ENCODE measurements around the gene GOLM1.
"Not testable (repeated sequence)": the region's sequence is repeated elsewhere in the genome, so short reads cannot be mapped to it uniquely, and the experiment has no call there.

Gene GOLM1, protein sequence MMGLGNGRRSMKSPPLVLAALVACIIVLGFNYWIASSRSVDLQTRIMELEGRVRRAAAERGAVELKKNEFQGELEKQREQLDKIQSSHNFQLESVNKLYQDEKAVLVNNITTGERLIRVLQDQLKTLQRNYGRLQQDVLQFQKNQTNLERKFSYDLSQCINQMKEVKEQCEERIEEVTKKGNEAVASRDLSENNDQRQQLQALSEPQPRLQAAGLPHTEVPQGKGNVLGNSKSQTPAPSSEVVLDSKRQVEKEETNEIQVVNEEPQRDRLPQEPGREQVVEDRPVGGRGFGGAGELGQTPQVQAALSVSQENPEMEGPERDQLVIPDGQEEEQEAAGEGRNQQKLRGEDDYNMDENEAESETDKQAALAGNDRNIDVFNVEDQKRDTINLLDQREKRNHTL

DNA sequence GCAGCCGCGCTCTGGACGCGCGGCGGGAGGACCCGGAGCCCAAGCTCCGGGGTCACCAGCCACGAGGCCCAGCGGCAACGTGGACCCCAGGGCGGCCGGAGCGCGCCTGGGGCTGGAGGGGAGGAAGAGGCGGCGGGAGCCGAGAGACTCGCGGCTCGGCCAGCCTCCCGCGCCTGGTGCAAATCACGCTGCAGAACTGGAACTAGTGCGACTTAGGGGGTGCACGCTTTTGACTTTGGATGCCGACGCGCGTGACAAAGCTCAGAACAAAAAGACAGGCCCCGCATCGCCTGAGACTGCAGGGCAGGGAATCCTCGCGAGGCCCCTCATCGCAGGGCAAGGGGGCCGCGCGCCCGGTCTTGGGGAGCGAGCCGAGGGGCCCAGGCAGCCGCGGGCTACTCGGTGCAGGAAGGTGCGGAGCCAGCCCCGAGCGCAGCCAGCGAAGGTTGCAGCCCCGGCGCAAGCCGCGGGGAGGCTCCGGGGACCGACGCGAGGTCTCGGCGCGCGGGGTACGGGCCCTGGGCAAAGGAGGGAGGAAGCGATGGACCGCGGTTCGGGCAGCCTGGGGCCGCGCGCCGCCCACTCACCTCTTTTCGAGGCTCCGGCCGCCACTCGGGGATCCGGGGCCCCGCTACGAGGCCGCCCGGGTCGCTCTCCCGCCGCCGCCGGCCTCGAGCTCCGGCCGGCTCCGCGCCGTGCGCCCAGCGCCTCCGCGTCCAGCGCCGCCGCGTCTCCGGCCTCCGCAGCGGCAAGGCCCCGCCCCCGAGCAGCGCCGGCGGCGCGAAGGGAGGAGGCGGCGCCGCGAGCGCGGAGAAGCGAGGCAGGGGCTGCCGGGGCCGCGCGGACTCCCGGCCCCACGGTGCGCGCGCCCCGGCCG is at the start of gene GOLM1:
Gene GOLM1 (minus strand): TSS at position 735 of the 877 bp plus-strand sequence. CDS start 20,238 bp downstream, outside the sequence.
- peak; percentile 23 for DNase-seq

DNA sequence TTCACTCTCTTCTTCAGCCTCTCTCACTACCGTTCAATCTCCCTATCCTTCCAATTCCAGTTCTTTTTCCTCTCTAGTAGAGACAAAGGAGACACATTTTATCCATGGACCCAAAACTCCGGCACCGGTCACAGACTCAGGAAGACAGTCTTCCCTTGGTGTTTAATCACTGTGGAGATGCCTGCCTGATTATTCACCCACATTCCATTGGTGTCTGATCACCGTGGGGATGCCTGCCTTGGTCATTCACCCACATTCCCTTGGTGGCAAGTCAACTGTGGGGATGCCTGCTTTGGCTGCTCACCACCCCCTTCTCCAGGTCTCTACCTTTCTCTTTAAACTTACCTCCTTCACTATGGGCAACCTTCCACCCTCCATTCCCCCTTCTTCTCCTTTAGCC is 47.3 kb upstream of the GOLM1 start:
- DNase-seq = not testable (repeated sequence)

DNA sequence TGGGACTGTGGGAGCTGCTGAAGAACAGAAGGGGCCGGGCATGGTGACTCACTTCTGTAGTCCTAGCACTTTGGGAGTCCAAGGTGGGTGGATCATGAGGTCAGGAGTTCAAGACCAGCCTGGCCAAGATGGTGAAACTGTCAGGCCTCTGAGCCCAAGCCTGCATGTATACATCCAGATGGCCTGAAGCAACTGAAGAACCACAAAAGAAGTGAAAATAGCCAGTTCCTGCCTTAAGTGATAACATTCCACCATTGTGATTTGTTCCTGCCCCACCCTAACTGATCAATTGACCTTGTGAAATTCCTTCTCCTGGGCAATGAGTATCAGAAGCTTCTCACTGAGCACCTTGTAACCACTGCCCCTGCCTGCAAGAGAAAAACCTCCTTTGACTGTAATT is 46.6 kb upstream of the GOLM1 start:
- DNase-seq = not testable (repeated sequence)

DNA sequence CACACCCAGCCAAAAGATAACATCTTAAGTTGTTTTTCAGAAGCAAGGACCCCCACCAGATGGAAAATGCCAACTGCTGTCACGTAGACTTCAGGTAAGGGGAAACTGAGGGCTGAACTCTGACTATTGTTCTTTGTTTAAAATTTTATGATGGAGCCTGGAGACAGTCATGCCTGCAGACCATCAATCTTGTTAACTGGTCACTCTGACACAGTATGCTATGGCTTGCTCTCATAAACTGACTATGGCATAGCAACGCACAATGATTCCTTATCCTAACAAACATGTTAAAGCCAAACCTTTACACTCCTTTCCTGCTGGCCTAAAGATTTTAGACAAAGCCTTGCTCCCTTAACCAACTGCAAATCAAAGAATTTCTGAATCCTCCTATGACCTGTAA is 43.6 kb upstream of the GOLM1 start:
- no peak for DNase-seq

DNA sequence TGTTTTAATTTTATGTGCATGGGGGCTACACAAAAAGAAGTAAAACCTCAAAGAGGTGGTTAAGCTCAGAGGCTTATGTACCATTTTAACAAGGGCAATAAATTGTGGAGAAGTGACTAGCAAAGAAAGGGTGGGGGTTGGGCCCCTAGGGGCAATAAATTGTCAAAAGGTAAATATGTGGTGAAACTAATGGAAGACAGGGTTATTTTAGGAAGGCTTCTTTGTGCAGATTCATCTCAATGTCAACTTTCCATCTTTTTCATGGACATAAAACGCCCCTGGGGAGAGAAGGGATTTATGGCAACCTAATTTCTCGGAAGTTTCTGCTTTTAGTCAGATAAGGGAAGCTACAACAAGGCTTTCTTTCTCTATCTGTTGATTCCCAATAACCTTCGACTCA is 42.5 kb upstream of the GOLM1 start:
- DNase-seq = no peak

DNA sequence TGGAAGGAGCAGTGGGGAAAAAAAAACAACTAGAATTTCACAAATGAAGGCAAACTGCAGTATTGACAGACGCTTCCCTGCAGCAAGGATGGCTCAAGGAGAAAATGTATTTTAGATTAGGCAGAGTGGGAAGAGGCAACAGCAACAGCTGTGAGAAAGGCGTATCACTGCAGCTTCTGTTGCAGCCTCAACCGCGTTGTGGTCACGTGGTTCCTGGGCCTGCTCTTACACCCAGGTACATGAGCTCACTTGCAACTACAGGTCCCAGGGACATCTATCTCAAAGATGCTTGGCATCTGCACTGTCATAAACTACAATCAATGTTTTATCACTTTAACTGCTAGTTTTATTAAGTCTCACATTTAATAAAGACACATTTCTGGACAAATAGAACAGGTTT is 36.0 kb upstream of the GOLM1 start:
- no peak for DNase-seq

DNA sequence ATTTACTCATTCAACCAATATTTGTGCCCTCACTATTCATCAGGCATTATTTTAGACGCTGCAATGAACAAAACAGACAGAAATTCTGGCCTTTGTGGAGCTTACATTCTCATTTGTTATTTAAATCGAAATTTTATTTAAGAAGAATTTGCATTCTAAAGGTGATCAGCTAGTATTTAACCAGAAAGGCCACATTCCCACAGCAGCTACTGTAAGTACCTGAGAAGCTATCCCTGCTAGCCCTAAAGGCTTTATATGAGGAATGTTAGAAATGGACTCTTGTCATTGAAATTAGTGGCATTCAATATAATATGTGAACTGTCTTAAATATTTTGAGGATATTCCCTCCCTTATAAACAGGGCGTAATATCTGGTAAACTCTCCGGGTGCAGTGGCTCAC is 35.0 kb upstream of the GOLM1 start:
- no peak for DNase-seq

DNA sequence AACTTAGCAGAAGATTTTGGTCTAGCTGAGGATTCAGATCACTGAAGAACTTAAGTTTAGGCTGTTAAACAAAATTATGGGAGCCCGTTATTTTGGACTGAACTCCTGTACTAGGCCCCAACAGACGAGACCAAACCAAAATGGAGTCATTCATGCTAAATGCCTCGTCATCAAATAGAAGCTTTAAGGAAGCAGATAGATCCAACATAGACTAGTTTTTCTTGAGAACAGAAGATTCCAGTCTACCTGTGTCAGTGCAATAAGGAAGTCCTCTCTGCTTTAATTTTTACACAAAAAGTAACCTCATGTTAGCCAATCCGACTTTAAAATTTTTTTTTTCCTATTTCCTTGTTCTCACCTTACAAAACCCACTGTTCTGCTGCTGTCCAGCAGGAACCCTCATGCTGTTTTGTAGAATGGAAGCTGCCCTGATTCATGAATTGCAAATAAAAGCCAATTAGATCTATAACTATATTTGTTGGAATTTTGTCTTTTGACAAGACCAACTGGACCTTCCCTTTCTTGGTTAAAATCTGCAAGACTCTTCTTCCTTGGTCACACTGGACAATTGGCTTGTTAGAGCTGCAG is 29.0 kb upstream of the GOLM1 start:
- no peak for DNase-seq

DNA sequence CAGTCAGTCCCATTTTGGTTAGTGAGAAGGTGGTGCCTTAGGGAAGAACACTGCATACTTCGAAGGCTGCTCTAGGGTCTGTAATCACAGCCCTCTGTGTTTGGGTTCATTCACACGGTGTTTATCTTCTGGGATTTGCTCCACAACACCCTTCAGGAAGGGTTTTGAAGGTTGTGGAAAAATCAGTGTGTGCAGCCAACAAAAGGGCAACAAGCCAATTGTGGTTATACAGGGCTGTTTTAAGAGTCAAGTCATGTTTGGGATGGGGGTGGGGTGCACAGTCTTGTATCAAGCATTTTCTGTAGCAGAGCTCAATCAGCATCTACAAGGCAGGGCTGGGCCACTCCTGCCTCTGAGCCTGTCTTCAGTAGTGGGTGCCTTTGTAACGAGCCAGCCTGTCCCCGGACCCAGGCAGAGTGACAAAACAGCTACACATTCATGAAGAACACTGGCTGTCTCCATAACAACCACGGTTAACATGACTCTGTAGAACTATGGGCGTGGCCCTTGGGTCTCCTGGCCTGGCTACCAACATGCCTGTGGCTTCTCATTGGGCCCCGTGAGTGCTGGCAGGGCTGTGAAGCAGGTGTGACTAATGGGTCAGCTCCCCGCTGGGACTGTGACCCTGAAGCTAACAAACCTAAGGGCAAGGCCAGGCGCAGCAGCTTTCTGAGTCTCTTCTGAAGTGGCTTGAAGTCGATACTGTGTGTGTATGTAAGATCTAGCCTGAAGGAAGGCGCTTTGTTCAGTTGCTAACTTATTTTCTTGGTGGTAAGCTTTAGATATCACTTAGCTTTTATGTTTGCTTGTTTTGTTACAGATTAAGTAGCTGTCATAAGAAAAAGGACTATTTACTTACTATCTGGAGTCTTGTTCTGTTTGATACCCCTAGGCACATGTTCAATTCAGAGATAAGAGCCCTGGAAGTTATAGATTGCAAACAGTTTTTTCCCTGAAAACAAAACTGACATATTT is 27.9 kb upstream of the GOLM1 start:
- no peak for DNase-seq

DNA sequence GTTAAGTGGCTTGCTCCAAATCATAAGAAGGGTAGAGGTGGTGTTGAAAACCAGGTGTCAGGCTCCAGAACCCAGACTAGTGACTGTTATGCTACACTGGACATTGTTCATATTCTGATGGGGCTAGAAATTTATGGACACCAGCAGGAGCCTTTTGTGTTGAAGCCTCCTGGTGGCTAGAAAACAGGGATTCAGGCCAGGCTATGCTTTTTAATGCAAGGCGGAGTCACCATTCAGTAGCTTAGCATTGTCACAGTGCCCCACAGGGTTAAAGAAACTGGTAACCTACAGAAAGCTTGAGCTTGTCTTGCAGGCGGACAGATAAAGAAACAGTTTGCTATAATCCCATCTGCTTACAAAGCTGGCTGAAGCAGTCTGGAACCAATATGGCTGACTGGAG is 23.0 kb upstream of the GOLM1 start:
- no peak for DNase-seq

DNA sequence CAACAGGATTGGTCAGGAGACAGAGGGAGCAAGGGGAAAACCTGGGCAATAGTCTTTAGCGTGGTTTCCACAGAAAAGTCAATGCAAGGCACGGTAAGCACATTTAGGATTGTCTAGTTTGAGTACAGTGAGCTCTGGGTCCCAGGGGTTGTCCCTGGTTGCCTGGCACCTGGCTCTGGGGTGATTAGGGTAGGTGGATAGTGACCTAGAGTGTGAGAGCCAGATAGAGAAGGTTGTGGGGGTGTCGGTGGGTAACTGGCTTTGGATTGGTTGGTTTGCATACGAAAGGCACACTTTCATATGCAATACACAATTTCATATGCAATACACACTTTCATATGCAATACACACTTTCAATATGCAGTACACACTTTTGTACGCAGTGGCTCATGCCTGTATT is 20.1 kb upstream of the GOLM1 start:
- no peak for DNase-seq

DNA sequence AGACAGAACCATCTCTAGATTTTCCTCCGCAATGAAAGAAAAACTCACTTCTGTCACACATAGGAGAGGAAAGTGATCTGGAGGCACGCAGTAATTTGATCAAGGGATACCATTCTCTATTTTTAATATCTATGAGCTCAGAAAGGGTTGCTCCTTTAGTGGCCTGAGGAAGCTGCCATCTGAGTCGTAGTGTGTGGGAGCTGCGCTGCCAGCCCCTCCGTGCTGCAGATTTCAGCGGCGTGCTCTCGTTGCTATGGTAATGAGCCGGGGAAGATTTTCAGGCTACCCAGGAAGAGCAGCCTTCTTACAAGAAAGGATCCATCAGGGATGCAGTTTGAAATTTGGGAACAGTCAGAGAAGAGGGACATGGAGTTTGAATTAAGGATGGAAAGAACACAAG is 17.1 kb upstream of the GOLM1 start:
- DNase-seq = no peak

DNA sequence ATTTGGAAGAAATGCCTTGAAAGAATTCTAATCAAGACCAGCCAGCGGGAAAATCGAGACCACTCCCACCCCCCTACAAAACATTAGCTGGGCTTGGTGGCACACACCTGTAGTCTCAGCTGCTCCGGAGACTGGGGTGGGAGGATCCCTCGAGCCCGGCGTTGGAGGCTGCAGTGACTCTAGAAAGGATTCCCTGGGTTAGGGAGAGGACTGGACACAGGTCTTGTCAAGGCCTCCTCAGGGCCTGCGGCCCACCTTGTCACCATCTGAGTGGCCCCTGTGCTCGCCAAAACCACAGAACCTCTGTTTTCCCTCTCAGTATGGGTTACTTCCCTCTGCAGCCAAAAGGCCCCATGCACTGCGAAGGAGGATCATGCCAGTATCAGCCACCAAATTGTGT is 16.5 kb upstream of the GOLM1 start:
- no peak for DNase-seq

DNA sequence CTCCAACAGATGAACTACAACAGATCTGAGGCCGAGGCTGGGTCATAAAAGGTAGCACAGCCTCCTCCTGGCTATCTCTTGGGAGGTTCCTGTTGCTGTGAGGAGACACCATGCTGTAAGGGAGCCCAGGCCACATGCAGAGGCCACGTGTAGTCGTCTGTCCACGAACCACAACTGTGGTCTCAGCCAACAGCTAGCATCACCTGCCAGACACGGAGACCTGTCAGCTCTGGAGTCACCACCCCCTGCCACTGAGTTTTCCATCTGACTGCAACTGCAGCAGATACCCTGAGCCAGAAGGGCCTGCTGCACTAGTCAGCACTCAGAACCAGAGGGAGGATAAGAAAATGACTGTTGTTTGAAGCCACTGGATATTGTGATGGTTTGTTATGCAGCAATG is 12.7 kb upstream of the GOLM1 start:
- no peak for DNase-seq

DNA sequence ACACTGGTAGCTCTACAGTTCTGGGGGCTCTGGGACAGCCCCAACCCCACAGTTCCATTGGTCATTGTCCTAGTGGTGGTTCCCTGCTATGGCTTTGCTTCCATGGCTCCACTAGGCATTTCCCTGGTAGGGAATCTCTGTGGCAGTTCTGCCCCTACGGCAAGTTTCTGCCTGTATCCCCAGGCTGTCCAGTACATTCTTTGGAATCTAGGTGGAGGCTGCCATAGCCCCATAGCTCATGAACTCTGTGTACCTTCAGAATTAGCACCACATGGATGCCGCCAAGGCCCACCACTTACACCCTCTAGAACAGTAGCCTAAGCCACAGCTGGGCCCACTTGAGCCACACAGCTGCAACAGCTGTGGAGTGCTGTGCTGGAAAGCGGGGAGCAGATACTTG is 3.3 kb upstream of the GOLM1 start:
- no peak for DNase-seq

DNA sequence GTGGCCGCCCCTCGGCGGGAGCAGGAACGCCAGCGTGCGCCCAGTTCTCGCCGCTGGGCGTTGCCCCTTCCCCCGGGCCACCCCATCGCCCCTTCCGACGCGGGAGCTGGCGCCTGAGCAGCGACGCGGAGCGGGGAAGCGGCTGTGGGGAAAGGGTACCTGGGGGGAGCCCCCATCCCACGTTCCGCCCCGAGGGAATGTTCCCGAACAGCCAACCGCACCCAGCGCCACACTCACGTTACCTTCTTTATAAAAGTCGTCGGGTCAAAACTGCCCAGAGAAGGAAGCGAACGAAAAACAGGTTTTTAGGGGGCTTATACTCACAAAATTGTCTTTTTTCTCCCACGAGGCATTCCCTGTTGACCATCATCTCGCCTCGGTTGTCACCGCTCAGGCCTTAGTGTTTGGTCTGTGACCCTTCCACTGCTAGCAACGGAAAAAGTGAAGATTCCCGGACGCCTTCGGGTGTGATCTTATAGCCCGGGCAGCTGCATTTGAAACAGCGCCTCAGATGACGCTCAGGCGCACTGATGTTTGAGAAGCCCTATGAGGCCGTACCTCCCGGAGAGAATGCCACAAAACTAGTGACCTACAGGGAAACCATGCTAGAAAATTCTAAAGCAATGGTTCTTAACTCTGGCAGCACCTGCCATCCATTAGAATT is 475 bp upstream of the GOLM1 start:
- DNase-seq = peak; percentile 11

DNA sequence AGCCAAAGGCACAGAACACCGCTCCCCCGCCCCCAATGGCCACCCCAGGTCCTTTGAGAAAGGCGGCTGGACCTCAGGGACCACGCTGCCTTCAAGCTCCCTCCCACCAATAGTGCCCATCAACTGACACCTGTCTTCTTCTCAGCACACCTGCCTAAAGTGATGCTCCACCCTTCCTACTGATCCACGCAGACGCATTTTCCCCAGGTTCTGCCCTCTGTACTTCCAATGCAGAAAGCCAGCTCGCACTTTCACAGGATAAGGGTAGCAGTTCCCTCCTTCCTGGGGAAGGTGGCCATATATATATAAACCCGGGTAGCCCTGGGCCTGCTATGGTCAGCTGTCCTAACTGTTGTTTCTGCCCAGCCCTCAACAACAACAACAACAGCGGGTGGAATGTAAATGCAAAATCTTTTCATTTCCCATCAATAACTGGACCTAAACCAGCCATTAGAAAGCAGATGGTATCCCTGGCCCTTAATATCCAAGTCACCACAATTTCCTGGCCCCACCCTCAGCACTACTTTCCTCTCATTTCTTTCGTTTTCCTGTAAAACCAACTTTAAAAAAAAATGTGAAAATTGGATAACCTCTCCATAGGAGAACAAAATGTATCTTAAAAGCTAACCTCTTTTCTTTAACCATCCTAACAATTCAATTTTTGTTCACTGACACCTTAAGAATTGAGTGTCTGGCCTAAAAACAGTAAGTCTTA is 1.7 kb downstream of the GOLM1 start:
- no peak for DNase-seq

DNA sequence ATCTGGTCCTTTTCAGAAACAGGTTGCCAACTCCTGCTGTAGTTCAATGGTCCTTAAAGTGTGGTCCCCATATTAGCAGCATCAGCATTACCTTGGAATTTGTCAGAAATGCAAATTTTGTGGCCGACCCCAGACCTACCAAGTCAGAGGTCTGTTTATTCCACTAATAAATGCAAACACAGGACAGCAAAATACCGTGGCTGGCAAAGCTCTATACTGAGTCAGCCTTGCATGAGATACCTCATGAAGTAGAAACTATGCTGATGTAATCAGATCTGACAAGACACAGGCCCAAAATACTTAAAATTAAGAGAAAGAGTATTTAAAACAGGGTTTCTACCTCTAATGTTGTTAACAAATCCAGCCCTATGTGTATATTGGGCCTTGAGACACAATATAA is 3.0 kb downstream of the GOLM1 start:
- DNase-seq = no peak

DNA sequence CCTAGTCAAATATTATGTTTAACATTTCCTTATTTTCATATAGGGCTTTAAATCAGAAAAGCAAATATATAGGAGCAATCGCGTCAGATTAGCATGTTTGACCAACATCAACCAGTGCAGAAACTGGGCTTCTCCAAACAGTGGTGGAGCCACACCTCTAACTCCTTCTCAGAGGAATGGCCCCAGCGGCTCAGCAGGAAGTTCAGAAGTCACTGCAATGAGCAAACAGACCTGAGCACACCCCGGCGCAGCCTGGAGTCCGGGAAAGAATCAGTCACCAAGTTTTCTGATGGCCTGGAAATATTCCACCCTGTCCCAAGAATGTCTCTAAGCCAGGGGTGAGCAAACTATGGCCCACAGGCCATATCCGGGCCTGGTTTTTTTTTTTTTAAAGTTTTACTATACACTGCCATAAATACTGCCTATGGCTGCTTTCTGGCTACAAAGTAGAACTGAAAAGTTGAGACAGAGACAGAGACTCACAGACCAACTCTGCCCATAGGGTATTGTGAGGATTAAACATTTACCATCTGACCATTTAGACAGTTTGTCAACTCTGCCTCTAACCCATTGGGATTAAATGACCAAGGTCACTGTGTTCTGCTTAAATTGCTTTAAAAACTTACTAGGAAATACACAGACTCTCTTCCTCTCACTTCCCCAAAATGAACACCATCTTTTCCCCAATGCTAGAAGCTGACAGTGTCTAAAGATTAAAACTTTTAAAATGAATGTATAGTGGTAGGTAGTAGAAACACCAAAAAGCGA is 5.4 kb downstream of the GOLM1 start:
- no peak for DNase-seq

DNA sequence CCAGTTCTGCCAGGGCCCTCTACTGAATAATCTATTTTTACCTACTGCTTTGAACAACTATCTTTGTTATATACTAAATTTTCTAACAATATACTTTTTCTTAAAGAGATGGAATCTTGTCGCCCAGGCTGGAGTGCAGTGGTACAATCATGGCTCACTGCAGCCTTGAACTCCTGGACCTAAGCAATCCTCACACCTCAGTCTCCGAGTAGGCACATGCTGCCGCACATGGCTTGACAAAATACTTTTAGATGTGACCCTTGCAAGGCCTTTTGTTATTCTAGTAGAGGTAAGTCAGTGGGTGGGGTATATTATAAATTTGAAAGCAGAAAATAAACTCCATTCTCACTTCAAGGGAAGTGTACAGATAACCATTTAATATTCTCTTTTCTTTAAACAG is 7.9 kb downstream of the GOLM1 start:
- no peak for DNase-seq

DNA sequence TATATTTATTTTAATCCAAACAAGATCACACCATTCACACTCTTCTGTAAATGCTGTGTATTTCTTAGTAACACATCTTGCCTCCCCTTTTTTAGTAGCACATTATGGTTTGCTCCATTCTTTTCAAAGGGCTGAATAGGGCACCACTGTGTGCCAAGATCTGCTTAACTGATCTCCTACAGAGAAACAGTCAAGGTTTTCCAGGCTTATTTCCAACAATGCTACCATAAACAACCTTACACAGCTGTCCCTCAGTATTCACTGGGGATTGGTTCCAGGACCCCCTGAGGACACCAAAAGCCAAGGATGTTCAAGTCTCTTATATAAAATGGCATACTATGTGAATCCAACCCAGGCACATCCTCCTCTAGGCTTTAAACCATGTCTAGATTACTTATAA is 16.5 kb downstream of the GOLM1 start:
- DNase-seq = no peak
